ENCODE results near the gene RPS6KC1.
"Not testable (repeated sequence)": the region's sequence is repeated elsewhere in the genome, so short reads cannot be mapped to it uniquely, and the experiment has no call there.

Gene RPS6KC1

GRCh38 chr1:213034713-213035112 is 16.3 kb upstream of the RPS6KC1 start:
- Histone ChIP-seq H3K9me3 (ENCODE audit: control insufficient read depth, low read length) (no peaks in the 10 kb centered on the region), H3K4me1 (ENCODE audit: control insufficient read depth, insufficient read depth, low read length, poor library complexity, severe bottlenecking) (no peaks in the 10 kb centered on the region), H3K36me3 (ENCODE audit: control insufficient read depth, insufficient read depth, low read length) (no peaks in the 10 kb centered on the region), H3K27ac (ENCODE audit: low read depth, low read length, severe bottlenecking) (no peak overlapping the region), H3K4me3 (ENCODE audit: extremely low read depth, insufficient read depth, low read length, poor library complexity, severe bottlenecking) (no peak overlapping the region)
- WGBS, 2 experiments (ENCODE audit: insufficient coverage in 2 of 2), result 100% methylated on average over 1 of the region's 1 CpG; no CpG with 5 or more reads in 1 of the 2 experiments

GRCh38 chr1:213035573-213035972 is 15.5 kb upstream of the RPS6KC1 start:
- WGBS, 2 experiments (ENCODE audit: insufficient coverage in 2 of 2), result 80% methylated on average over 1 of the region's 2 CpGs; no CpG with 5 or more reads in 1 of the 2 experiments
- Histone ChIP-seq H3K27ac (ENCODE audit: low read depth, low read length, severe bottlenecking) (no peak overlapping the region), H3K4me3 (ENCODE audit: extremely low read depth, insufficient read depth, low read length, poor library complexity, severe bottlenecking) (no peak overlapping the region), H3K9me3 (ENCODE audit: control insufficient read depth, low read length) (no peaks in the 10 kb centered on the region), H3K36me3 (ENCODE audit: control insufficient read depth, insufficient read depth, low read length) (no peaks in the 10 kb centered on the region), H3K4me1 (ENCODE audit: control insufficient read depth, insufficient read depth, low read length, poor library complexity, severe bottlenecking) (no peaks in the 10 kb centered on the region)

GRCh38 chr1:213041443-213041842 is 9.6 kb upstream of the RPS6KC1 start:
- WGBS, 2 experiments (ENCODE audit: insufficient coverage in 2 of 2), result no CpG with 5 or more reads among the region's 1 CpG
- Histone ChIP-seq H3K4me3 (ENCODE audit: extremely low read depth, insufficient read depth, low read length, poor library complexity, severe bottlenecking) (no peak overlapping the region), H3K36me3 (ENCODE audit: control insufficient read depth, insufficient read depth, low read length) (no peaks in the 10 kb centered on the region), H3K4me1 (ENCODE audit: control insufficient read depth, insufficient read depth, low read length, poor library complexity, severe bottlenecking) (no peaks in the 10 kb centered on the region), H3K27ac (ENCODE audit: low read depth, low read length, severe bottlenecking) (no peak overlapping the region), H3K9me3 (ENCODE audit: control insufficient read depth, low read length) (no peaks in the 10 kb centered on the region)

- not testable (repeated sequence) for H3K36me3 ChIP-seq (ENCODE audit: control insufficient read depth, insufficient read depth, low read length); H3K4me1 ChIP-seq (ENCODE audit: control insufficient read depth, insufficient read depth, low read length, poor library complexity, severe bottlenecking); H3K4me3 ChIP-seq (ENCODE audit: extremely low read depth, insufficient read depth, low read length, poor library complexity, severe bottlenecking); H3K9me3 ChIP-seq (ENCODE audit: control insufficient read depth, low read length); H3K27ac ChIP-seq (ENCODE audit: low read depth, low read length, severe bottlenecking)
- WGBS, 2 experiments (ENCODE audit: insufficient coverage in 2 of 2), result 93 to 94% methylated on average over 5 to 6 of the region's 13 CpGs
Measured at GRCh38 chr1:213045321-213046226, 5.5 kb upstream of the RPS6KC1 start.

GRCh38 chr1:213049232-213049631 is 1.8 kb upstream of the RPS6KC1 start:
- Histone ChIP-seq H3K4me3 (ENCODE audit: extremely low read depth, insufficient read depth, low read length, poor library complexity, severe bottlenecking) (no peak overlapping the region), H3K4me1 (ENCODE audit: control insufficient read depth, insufficient read depth, low read length, poor library complexity, severe bottlenecking) (no peaks in the 10 kb centered on the region), H3K36me3 (ENCODE audit: control insufficient read depth, insufficient read depth, low read length) (no peaks in the 10 kb centered on the region), H3K9me3 (ENCODE audit: control insufficient read depth, low read length) (no peaks in the 10 kb centered on the region), H3K27ac (ENCODE audit: low read depth, low read length, severe bottlenecking) (no peak overlapping the region)
- no CpG with 5 or more reads among the region's 1 CpG for WGBS, 2 experiments (ENCODE audit: insufficient coverage in 2 of 2)

GRCh38 chr1:213050745-213051126 is 305 bp upstream of the RPS6KC1 start:
- H3K4me3 ChIP-seq (ENCODE audit: extremely low read depth, insufficient read depth, low read length, poor library complexity, severe bottlenecking), result peak overlapping the region; percentile 85
- no peaks in the 10 kb centered on the region for H3K36me3 ChIP-seq (ENCODE audit: control insufficient read depth, insufficient read depth, low read length)
- no peak overlapping the region for H3K27ac ChIP-seq (ENCODE audit: low read depth, low read length, severe bottlenecking)
- H3K9me3 ChIP-seq (ENCODE audit: control insufficient read depth, low read length), result no peaks in the 10 kb centered on the region
- H3K4me1 ChIP-seq (ENCODE audit: control insufficient read depth, insufficient read depth, low read length, poor library complexity, severe bottlenecking), result no peaks in the 10 kb centered on the region
- 64 to 87% methylated on average over 10 to 15 of the region's 15 CpGs for WGBS, 2 experiments (ENCODE audit: insufficient coverage in 2 of 2)

- Histone ChIP-seq H3K4me3 (ENCODE audit: extremely low read depth, insufficient read depth, low read length, poor library complexity, severe bottlenecking) (peak overlapping the region; percentile 85), H3K27ac (ENCODE audit: low read depth, low read length, severe bottlenecking) (peak overlapping the region; percentile 36), H3K36me3 (ENCODE audit: control insufficient read depth, insufficient read depth, low read length) (no peaks in the 10 kb centered on the region), H3K4me1 (ENCODE audit: control insufficient read depth, insufficient read depth, low read length, poor library complexity, severe bottlenecking) (no peaks in the 10 kb centered on the region), H3K9me3 (ENCODE audit: control insufficient read depth, low read length) (no peaks in the 10 kb centered on the region)
- 14 to 25% methylated on average over 1 of the region's 2 CpGs for WGBS, 2 experiments (ENCODE audit: insufficient coverage in 2 of 2)
Measured at GRCh38 chr1:213051881-213052202, 801 bp downstream of the RPS6KC1 start.

- Histone ChIP-seq H3K9me3 (ENCODE audit: control insufficient read depth, low read length) (no peaks in the 10 kb centered on the region), H3K4me3 (ENCODE audit: extremely low read depth, insufficient read depth, low read length, poor library complexity, severe bottlenecking) (no peak overlapping the region), H3K36me3 (ENCODE audit: control insufficient read depth, insufficient read depth, low read length) (no peaks in the 10 kb centered on the region), H3K27ac (ENCODE audit: low read depth, low read length, severe bottlenecking) (no peak overlapping the region), H3K4me1 (ENCODE audit: control insufficient read depth, insufficient read depth, low read length, poor library complexity, severe bottlenecking) (no peaks in the 10 kb centered on the region)
Measured at GRCh38 chr1:213053455-213053854, 2.4 kb downstream of the RPS6KC1 start.

GRCh38 chr1:213054142-213054541 is 3.1 kb downstream of the RPS6KC1 start:
- H3K4me3 ChIP-seq (ENCODE audit: extremely low read depth, insufficient read depth, low read length, poor library complexity, severe bottlenecking), result no peak overlapping the region
- no peak overlapping the region for H3K27ac ChIP-seq (ENCODE audit: low read depth, low read length, severe bottlenecking)
- H3K36me3 ChIP-seq (ENCODE audit: control insufficient read depth, insufficient read depth, low read length), result no peaks in the 10 kb centered on the region
- no peaks in the 10 kb centered on the region for H3K9me3 ChIP-seq (ENCODE audit: control insufficient read depth, low read length)
- H3K4me1 ChIP-seq (ENCODE audit: control insufficient read depth, insufficient read depth, low read length, poor library complexity, severe bottlenecking), result no peaks in the 10 kb centered on the region
- no CpG with 5 or more reads among the region's 2 CpGs for WGBS, 2 experiments (ENCODE audit: insufficient coverage in 2 of 2)

GRCh38 chr1:213054733-213055591 is 3.9 kb downstream of the RPS6KC1 start:
- Histone ChIP-seq H3K4me1 (ENCODE audit: control insufficient read depth, insufficient read depth, low read length, poor library complexity, severe bottlenecking) (no peaks in the 10 kb centered on the region), H3K4me3 (ENCODE audit: extremely low read depth, insufficient read depth, low read length, poor library complexity, severe bottlenecking) (no peak overlapping the region), H3K9me3 (ENCODE audit: control insufficient read depth, low read length) (no peaks in the 10 kb centered on the region), H3K27ac (ENCODE audit: low read depth, low read length, severe bottlenecking) (no peak overlapping the region), H3K36me3 (ENCODE audit: control insufficient read depth, insufficient read depth, low read length) (no peaks in the 10 kb centered on the region)

- no peaks in the 10 kb centered on the region for H3K4me1 ChIP-seq (ENCODE audit: control insufficient read depth, insufficient read depth, low read length, poor library complexity, severe bottlenecking)
- H3K27ac ChIP-seq (ENCODE audit: low read depth, low read length, severe bottlenecking), result no peak overlapping the region
- no peaks in the 10 kb centered on the region for H3K36me3 ChIP-seq (ENCODE audit: control insufficient read depth, insufficient read depth, low read length)
- no peaks in the 10 kb centered on the region for H3K9me3 ChIP-seq (ENCODE audit: control insufficient read depth, low read length)
- no peak overlapping the region for H3K4me3 ChIP-seq (ENCODE audit: extremely low read depth, insufficient read depth, low read length, poor library complexity, severe bottlenecking)
- WGBS, 2 experiments (ENCODE audit: insufficient coverage in 2 of 2), result 83% methylated on average over 2 of the region's 3 CpGs; no CpG with 5 or more reads in 1 of the 2 experiments
Measured at GRCh38 chr1:213055767-213056166, 4.7 kb downstream of the RPS6KC1 start.
